K562 (cell line): ENCODE measurements around the gene SEPTIN14. TPM values are rescaled to one million over a fixed set of nuclear protein-coding genes. Genes with fewer than 3 reads are reported as not detected.

ENCODE experiments used
- ATAC-seq: fragments of 200-7000 bp; cut with Tn5 transposase; 3 replicates; pipeline ENCODE4 v1.9.1; 2020; ENCODE audit warnings: moderate library complexity
- BruUV-seq: library from RNA; stranded (reverse); fragments of 400-500 nt; replicated peaks from 2 replicates; lab custom pipeline; 2021; lab: Mats Ljungman, UMichigan
- CTCF ChIA-PET: fragments of 300-600 bp; formaldehyde crosslinking; extraction: SDS; loops from one replicate; lab custom pipeline; 2021; ENCODE audit warnings: low intra/inter-chr PET ratio; lab: Yijun Ruan, JAX
- POLR2A ChIA-PET: fragments of 300-600, 350-650 bp; sonication (Branson Sonifier 250); formaldehyde crosslinking; extraction: SDS; loops from one replicate; lab custom pipeline; 2021; ENCODE audit warnings: antibody characterized with exemption, inconsistent platforms; lab: Yijun Ruan, JAX
- DNase-seq, 4 experiments: peaks; one replicate each; pipeline versions ENCODE4 v3.0.0 to v3.0.0-alpha.2; 2011 to 2018; ENCODE audit warnings: low spot score in 3 of 4, mixed read lengths in 3 of 4; ENCODE audit errors: extremely low read depth in 1 of 4
- FAIRE-seq: peaks from 2 replicates; lab custom pipeline; 2011; peaks lifted over from hg19 to GRCh38; lab: Jason Lieb, UNC
- H2AFZ ChIP-seq: 2 replicates; pipeline ENCODE4 v1.6.0; 2011; ENCODE audit warnings: low read depth, low read length, control low read depth, inconsistent platforms
- H3K27ac ChIP-seq: fragments of 200-600 bp; 3 replicates; pipeline ENCODE4 v1.8.0; 2011; ENCODE audit warnings: low read depth, mild to moderate bottlenecking, control low read depth, inconsistent platforms, low read length, moderate library complexity, mixed read lengths; ENCODE audit errors: extremely low read depth
- H3K27me3 ChIP-seq, 2 experiments: fragments of 300-600 bp in 1 of 2; 2 replicates in 1 of 2; 3 replicates in 1 of 2; pipeline versions ENCODE4 v1.6.0 to v1.8.0; 2011; ENCODE audit warnings: inconsistent platforms in 2 of 2, low read length in 2 of 2, mild to moderate bottlenecking in 1 of 2, mixed read lengths in 1 of 2, moderate library complexity in 1 of 2; ENCODE audit not compliant: control insufficient read depth in 2 of 2, insufficient read depth in 2 of 2
- H3K36me3 ChIP-seq: fragments of 300-600 bp; 3 replicates; pipeline ENCODE4 v1.8.0; 2011; ENCODE audit warnings: mild to moderate bottlenecking, low read length, inconsistent platforms; ENCODE audit not compliant: control insufficient read depth, insufficient read depth
- H3K4me1 ChIP-seq, 2 experiments: fragments of 200-600 bp in 1 of 2; replicated peaks in 1 of 2; 2 replicates in 1 of 2; 3 replicates in 1 of 2; pipeline versions ENCODE4 v1.5.1 to v1.8.0; 2011; ENCODE audit warnings: inconsistent platforms in 2 of 2, low read length in 2 of 2, mild to moderate bottlenecking in 1 of 2, mixed read lengths in 1 of 2, moderate library complexity in 1 of 2; ENCODE audit not compliant: control insufficient read depth in 2 of 2, insufficient read depth in 2 of 2
- H3K4me2 ChIP-seq: 2 replicates; pipeline ENCODE4 v1.6.1; 2011; ENCODE audit warnings: low read length, control low read depth, inconsistent platforms, mixed read lengths; ENCODE audit not compliant: insufficient read depth
- H3K4me3 ChIP-seq: fragments of 200-600 bp; sonication (generic), shearing (Covaris generic); 2 replicates; pipeline ENCODE4 v1.5.1; 2016; ENCODE audit warnings: control low read depth, inconsistent platforms
- H3K79me2 ChIP-seq: fragments of 200-600 bp; 3 replicates; pipeline ENCODE4 v1.8.0; 2011; ENCODE audit warnings: low read length, inconsistent platforms; ENCODE audit not compliant: control insufficient read depth, insufficient read depth
- H3K9ac ChIP-seq, 2 experiments: 2 replicates each; pipeline versions ENCODE4 v1.6.0 to v1.6.1; 2011; ENCODE audit warnings: low read depth in 2 of 2, low read length in 2 of 2, control low read depth in 1 of 2, inconsistent platforms in 1 of 2, mild to moderate bottlenecking in 1 of 2, mixed read lengths in 1 of 2; ENCODE audit not compliant: insufficient read depth in 1 of 2
- H3K9me1 ChIP-seq: one replicate; pipeline ENCODE4 v1.6.0; 2011; ENCODE audit warnings: inconsistent platforms, mild to moderate bottlenecking, low read length, moderate library complexity; ENCODE audit not compliant: control insufficient read depth, insufficient read depth
- H3K9me3 ChIP-seq: replicated peaks from 2 replicates; pipeline ENCODE4 v1.5.1; 2011; ENCODE audit warnings: low read depth, low read length, inconsistent platforms; ENCODE audit not compliant: control insufficient read depth, insufficient read depth
- H4K20me1 ChIP-seq: replicated peaks from 2 replicates; pipeline ENCODE4 v1.6.1; 2011; ENCODE audit warnings: low read length, inconsistent platforms, mixed read lengths; ENCODE audit not compliant: control insufficient read depth, insufficient read depth
- CBX8 ChIP-seq: fragments of 200-600 bp; sonication (generic); IDR thresholded peaks from 2 replicates; pipeline ENCODE4 v1.6.1; 2012; ENCODE audit warnings: borderline replicate concordance, mixed run types, low read depth, mild to moderate bottlenecking, moderate library complexity, mixed read lengths, low read length, control low read depth, inconsistent platforms; ENCODE audit not compliant: poor library complexity, severe bottlenecking; ENCODE audit errors: extremely low read depth
- E2F3 ChIP-seq: fragments of 250-450 bp; sonication (Bioruptor Pico); IDR thresholded peaks from 2 replicates; pipeline ENCODE4 v1.4.0; 2020; ENCODE audit warnings: mild to moderate bottlenecking
- ERF ChIP-seq: fragments of 450-650 bp; formaldehyde crosslinking; IDR thresholded peaks from 2 replicates; pipeline ENCODE4 v1.4.0; 2020; ENCODE audit warnings: mild to moderate bottlenecking, mixed read lengths
- MIER1 ChIP-seq: fragments of 450-650 bp; IDR thresholded peaks from 2 replicates; pipeline ENCODE4 v1.6.1; 2016; ENCODE audit warnings: antibody characterized with exemption, mild to moderate bottlenecking, low read depth
- NFE2L1 ChIP-seq: fragments of 450-650 bp; IDR thresholded peaks from 2 replicates; pipeline ENCODE4 v1.6.1; 2016; ENCODE audit warnings: missing genetic modification characterization, low read depth, mild to moderate bottlenecking, missing compliant biosample characterization, moderate library complexity, borderline replicate concordance
- RBM39 ChIP-seq: fragments of 200-400 bp; formaldehyde crosslinking; optimal IDR thresholded peaks from 2 replicates; pipeline ENCODE3; 2018; ENCODE audit warnings: low read depth, low read length
- RFX5 ChIP-seq: IDR thresholded peaks from 2 replicates; pipeline ENCODE4 v1.6.1; 2011; ENCODE audit warnings: low read depth, mild to moderate bottlenecking, improper control_type of control experiment, low read length
- SRF ChIP-seq, 2 experiments: fragments of 250-450, 450-650 bp in 1 of 2; sonication (Bioruptor Pico) in 1 of 2; sonication (generic) in 1 of 2; formaldehyde crosslinking; IDR thresholded peaks; 2 replicates each; pipeline versions ENCODE4 v1.5.0 to v1.5.1; 2020 to 2022; ENCODE audit warnings: mild to moderate bottlenecking in 1 of 2, missing genetic modification reagents in 1 of 2
- SRSF9 ChIP-seq: fragments of 200-400 bp; formaldehyde crosslinking; IDR thresholded peaks from 2 replicates; pipeline ENCODE4 v1.6.1; 2017; ENCODE audit warnings: low read depth, low read length, borderline replicate concordance
- TCFL5 ChIP-seq: fragments of 250-450 bp; sonication (Bioruptor Pico); conservative IDR thresholded peaks from 2 replicates; pipeline ENCODE4 v1.6.1; 2021; ENCODE audit warnings: mild to moderate bottlenecking, moderate library complexity, matching md5 sums
- WGBS: fragments of 100-300 bp; shearing (Covaris generic); methylation state at CpG from one replicate; pipeline ENCODE4 v1.1.6; 2016; ENCODE audit warnings: low coverage, mixed read lengths; ENCODE audit not compliant: insufficient coverage; ENCODE audit errors: missing lambda C conversion rate; 5-methylcytosine and 5-hydroxymethylcytosine counted together
- in situ Hi-C: fragments of 300-500 bp; cut with MboI; formaldehyde crosslinking; loops from 4 replicates; pipeline ENCODE4 v1.15.0; 2018; ENCODE audit warnings: inconsistent platforms, mixed read lengths
- intact Hi-C: fragments of 100-400 bp; cut with micrococcal nuclease; formaldehyde crosslinking; loops from 2 replicates; pipeline ENCODE4 v1.14.2; 2022
- polyA plus RNA-seq, 8 experiments: library from polyadenylated mRNA; depleted of rRNA in 4 of 8; stranded (reverse) in 5 of 8; unstranded in 3 of 8; fragments of >200 nt; fragmentation: Nextera tagmentation in 2 of 8; fragmentation: Illumina TruSeq in 1 of 8; extraction: Ambion mirVana in 2 of 8; extraction: Trizol in 1 of 8; gene quantifications; 2 replicates each; pipeline versions ENCODE4 v1.2.1 to v1.2.3, GENCODE V29; 2011 to 2014; ENCODE audit warnings: inconsistent platforms in 1 of 8, missing spikeins in 1 of 8
- total RNA-seq, 7 experiments: library from RNA; depleted of rRNA in 6 of 7; stranded (reverse); fragments of >200 nt in 6 of 7; fragmentation: Illumina TruSeq in 2 of 7; extraction: Trizol in 2 of 7; gene quantifications; 2 replicates each; pipeline versions ENCODE4 v1.2.1 to v1.2.3, GENCODE V29; 2011 to 2021; ENCODE audit warnings: low replicate concordance in 1 of 7
- TF ChIP-seq, protein P1 (sequence below): fragments of 250-450 bp; sonication (Bioruptor Pico); IDR thresholded peaks from 2 replicates; pipeline ENCODE4 v1.8.0; 2021; ENCODE audit warnings: moderate library complexity, mild to moderate bottlenecking, inconsistent platforms
- TF ChIP-seq, protein P2 (sequence below): fragments of 250-450 bp; sonication (Bioruptor Pico); IDR thresholded peaks from 2 replicates; pipeline ENCODE4 v1.4.0; 2020; ENCODE audit warnings: mild to moderate bottlenecking, moderate library complexity
- TF ChIP-seq, protein P3 (sequence below), 2 experiments: fragments of 450-650 bp; IDR thresholded peaks; 2 replicates each; pipeline ENCODE4 v1.6.1; 2016
- TF ChIP-seq, protein P4 (sequence below): fragments of 250-450 bp; sonication (Bioruptor Pico); IDR thresholded peaks from 2 replicates; pipeline ENCODE4 v1.5.0; 2020; ENCODE audit warnings: mild to moderate bottlenecking

Gene SEPTIN14
- total and polyA plus RNA-seq, 9 of the 15 experiments (the other 6 are each of a cell fraction or from before 2014, with no cell fraction given): 0.04 to 0.10 (median 0.04) TPM; not detected in 1

DNA sequence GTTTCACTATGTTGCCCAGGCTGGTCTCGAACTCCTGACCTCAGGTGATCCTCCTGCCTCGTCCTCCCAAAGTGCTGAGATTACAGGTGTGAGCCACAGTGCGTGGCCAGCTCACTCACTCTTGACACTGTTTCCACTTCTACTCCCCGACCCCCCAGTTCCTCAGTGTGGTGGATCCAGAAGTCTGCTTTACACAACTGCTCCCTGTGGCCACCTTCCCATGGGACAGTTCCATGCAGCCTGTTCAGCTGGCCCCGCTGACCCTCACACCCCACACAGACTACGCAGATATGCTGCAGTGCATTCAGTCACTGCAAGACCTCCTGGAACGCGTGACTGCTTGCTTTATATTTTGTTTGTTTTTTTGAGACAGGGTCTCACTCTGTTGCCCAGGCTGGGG lies 86.4 kb downstream of the SEPTIN14 start:
- ChIA-PET CTCF (no interaction called here), POLR2A (interaction anchor here (0.6 kb wide), 1 partner anchor 10 kb away, joined by 3 read pairs; no protein-coding TSS in a partner anchor)
- H3K4me1 ChIP-seq: no peaks in the 10 kb centered on the region
- no peaks in the 10 kb centered on the region for H4K20me1 ChIP-seq
- ATAC-seq (no peak), FAIRE-seq (no peak), DNase-seq (no peak)
- 4% methylated on average over 8 of the region's 8 CpGs for WGBS
- no TSS peak for BruUV-seq
- no peaks in the 10 kb centered on the region for H3K36me3 ChIP-seq
- intact Hi-C loops (no loop called here), in situ Hi-C loops (no loop called here)
- no peak overlapping the region for H2AFZ ChIP-seq
- no peaks in the 10 kb centered on the region for H3K9me1 ChIP-seq
- H3K9ac ChIP-seq: no peak overlapping the region
- H3K4me2 ChIP-seq: no peak overlapping the region
- no peaks in the 10 kb centered on the region; a peak in 2 of 5 replicates for H3K27me3 ChIP-seq
- H3K27ac ChIP-seq: no peak overlapping the region
- H3K4me3 ChIP-seq: no peak overlapping the region
- H3K9me3 ChIP-seq: no peaks in the 10 kb centered on the region
- H3K79me2 ChIP-seq: no peaks in the 10 kb centered on the region
- TF ChIP-seq ERF (CRISPR knock-in tag) (no peak), SRSF9 (no peak), SRF (CRISPR knock-in tag; IDR thresholded peaks at IDR 0.05) (no peak), MIER1 (no peak), TCFL5 (CRISPR knock-in tag) (no peak), NFE2L1 (tag) (no peak), RFX5 (no peak), CBX8 (no peak), E2F3 (CRISPR knock-in tag) (no peak), RBM39 (no peak)
- TF ChIP-seq, protein P1, sequence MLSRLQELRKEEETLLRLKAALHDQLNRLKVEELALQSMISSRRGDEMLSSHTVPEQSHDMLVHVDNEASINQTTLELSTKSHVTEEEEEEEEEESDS (CRISPR knock-in tag): no peak
- TF ChIP-seq, protein P2, sequence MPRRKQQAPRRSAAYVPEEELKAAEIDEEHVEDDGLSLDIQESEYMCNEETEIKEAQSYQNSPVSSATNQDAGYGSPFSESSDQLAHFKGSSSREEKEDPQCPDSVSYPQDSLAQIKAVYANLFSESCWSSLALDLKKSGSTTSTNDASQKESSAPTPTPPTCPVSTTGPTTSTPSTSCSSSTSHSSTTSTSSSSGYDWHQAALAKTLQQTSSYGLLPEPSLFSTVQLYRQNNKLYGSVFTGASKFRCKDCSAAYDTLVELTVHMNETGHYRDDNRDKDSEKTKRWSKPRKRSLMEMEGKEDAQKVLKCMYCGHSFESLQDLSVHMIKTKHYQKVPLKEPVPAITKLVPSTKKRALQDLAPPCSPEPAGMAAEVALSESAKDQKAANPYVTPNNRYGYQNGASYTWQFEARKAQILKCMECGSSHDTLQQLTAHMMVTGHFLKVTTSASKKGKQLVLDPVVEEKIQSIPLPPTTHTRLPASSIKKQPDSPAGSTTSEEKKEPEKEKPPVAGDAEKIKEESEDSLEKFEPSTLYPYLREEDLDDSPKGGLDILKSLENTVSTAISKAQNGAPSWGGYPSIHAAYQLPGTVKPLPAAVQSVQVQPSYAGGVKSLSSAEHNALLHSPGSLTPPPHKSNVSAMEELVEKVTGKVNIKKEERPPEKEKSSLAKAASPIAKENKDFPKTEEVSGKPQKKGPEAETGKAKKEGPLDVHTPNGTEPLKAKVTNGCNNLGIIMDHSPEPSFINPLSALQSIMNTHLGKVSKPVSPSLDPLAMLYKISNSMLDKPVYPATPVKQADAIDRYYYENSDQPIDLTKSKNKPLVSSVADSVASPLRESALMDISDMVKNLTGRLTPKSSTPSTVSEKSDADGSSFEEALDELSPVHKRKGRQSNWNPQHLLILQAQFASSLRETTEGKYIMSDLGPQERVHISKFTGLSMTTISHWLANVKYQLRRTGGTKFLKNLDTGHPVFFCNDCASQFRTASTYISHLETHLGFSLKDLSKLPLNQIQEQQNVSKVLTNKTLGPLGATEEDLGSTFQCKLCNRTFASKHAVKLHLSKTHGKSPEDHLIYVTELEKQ (CRISPR knock-in tag): no peak
- TF ChIP-seq, protein P3, sequence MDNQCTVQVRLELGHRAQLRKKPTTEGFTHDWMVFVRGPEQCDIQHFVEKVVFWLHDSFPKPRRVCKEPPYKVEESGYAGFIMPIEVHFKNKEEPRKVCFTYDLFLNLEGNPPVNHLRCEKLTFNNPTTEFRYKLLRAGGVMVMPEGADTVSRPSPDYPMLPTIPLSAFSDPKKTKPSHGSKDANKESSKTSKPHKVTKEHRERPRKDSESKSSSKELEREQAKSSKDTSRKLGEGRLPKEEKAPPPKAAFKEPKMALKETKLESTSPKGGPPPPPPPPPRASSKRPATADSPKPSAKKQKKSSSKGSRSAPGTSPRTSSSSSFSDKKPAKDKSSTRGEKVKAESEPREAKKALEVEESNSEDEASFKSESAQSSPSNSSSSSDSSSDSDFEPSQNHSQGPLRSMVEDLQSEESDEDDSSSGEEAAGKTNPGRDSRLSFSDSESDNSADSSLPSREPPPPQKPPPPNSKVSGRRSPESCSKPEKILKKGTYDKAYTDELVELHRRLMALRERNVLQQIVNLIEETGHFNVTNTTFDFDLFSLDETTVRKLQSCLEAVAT (IDR thresholded peaks at IDR 0.05): no peak
- TF ChIP-seq, protein P4, sequence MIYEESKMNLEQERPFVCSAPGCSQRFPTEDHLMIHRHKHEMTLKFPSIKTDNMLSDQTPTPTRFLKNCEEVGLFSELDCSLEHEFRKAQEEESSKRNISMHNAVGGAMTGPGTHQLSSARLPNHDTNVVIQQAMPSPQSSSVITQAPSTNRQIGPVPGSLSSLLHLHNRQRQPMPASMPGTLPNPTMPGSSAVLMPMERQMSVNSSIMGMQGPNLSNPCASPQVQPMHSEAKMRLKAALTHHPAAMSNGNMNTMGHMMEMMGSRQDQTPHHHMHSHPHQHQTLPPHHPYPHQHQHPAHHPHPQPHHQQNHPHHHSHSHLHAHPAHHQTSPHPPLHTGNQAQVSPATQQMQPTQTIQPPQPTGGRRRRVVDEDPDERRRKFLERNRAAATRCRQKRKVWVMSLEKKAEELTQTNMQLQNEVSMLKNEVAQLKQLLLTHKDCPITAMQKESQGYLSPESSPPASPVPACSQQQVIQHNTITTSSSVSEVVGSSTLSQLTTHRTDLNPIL (CRISPR knock-in tag): no peak
